K562 (cell line): ENCODE results near the gene CABLES1. TPM values are rescaled to one million over a fixed set of nuclear protein-coding genes. Genes with fewer than 3 reads are reported as not detected.

Source experiments
- ATAC-seq: fragments of 200-7000 bp; cut with Tn5 transposase; 3 replicates; pipeline ENCODE4 v1.9.1; 2020; ENCODE audit warnings: moderate library complexity
- BruUV-seq: library from RNA; stranded (reverse); fragments of 400-500 nt; replicated peaks from 2 replicates; lab custom pipeline; 2021; lab: Mats Ljungman, UMichigan
- CTCF ChIA-PET: fragments of 300-600 bp; formaldehyde crosslinking; extraction: SDS; loops from one replicate; lab custom pipeline; 2021; ENCODE audit warnings: low intra/inter-chr PET ratio; lab: Yijun Ruan, JAX
- POLR2A ChIA-PET: fragments of 300-600, 350-650 bp; sonication (Branson Sonifier 250); formaldehyde crosslinking; extraction: SDS; loops from one replicate; lab custom pipeline; 2021; ENCODE audit warnings: antibody characterized with exemption, inconsistent platforms; lab: Yijun Ruan, JAX
- DNase-seq, 4 experiments: peaks; one replicate each; pipeline versions ENCODE4 v3.0.0 to v3.0.0-alpha.2; 2011 to 2018; ENCODE audit warnings: low spot score in 3 of 4, mixed read lengths in 3 of 4; ENCODE audit errors: extremely low read depth in 1 of 4
- FAIRE-seq: peaks from 2 replicates; lab custom pipeline; 2011; peaks lifted over from hg19 to GRCh38; lab: Jason Lieb, UNC
- H2AFZ ChIP-seq: 2 replicates; pipeline ENCODE4 v1.6.0; 2011; ENCODE audit warnings: low read depth, low read length, control low read depth, inconsistent platforms
- H3K27ac ChIP-seq: fragments of 200-600 bp; 3 replicates; pipeline ENCODE4 v1.8.0; 2011; ENCODE audit warnings: low read depth, mild to moderate bottlenecking, control low read depth, inconsistent platforms, low read length, moderate library complexity, mixed read lengths; ENCODE audit errors: extremely low read depth
- H3K27me3 ChIP-seq, 2 experiments: fragments of 300-600 bp in 1 of 2; 2 replicates in 1 of 2; 3 replicates in 1 of 2; pipeline versions ENCODE4 v1.6.0 to v1.8.0; 2011; ENCODE audit warnings: inconsistent platforms in 2 of 2, low read length in 2 of 2, mild to moderate bottlenecking in 1 of 2, mixed read lengths in 1 of 2, moderate library complexity in 1 of 2; ENCODE audit not compliant: control insufficient read depth in 2 of 2, insufficient read depth in 2 of 2
- H3K36me3 ChIP-seq: fragments of 300-600 bp; 3 replicates; pipeline ENCODE4 v1.8.0; 2011; ENCODE audit warnings: mild to moderate bottlenecking, low read length, inconsistent platforms; ENCODE audit not compliant: control insufficient read depth, insufficient read depth
- H3K4me1 ChIP-seq, 2 experiments: fragments of 200-600 bp in 1 of 2; replicated peaks in 1 of 2; 2 replicates in 1 of 2; 3 replicates in 1 of 2; pipeline versions ENCODE4 v1.5.1 to v1.8.0; 2011; ENCODE audit warnings: inconsistent platforms in 2 of 2, low read length in 2 of 2, mild to moderate bottlenecking in 1 of 2, mixed read lengths in 1 of 2, moderate library complexity in 1 of 2; ENCODE audit not compliant: control insufficient read depth in 2 of 2, insufficient read depth in 2 of 2
- H3K4me2 ChIP-seq: 2 replicates; pipeline ENCODE4 v1.6.1; 2011; ENCODE audit warnings: low read length, control low read depth, inconsistent platforms, mixed read lengths; ENCODE audit not compliant: insufficient read depth
- H3K4me3 ChIP-seq: fragments of 200-600 bp; sonication (generic), shearing (Covaris generic); 2 replicates; pipeline ENCODE4 v1.5.1; 2016; ENCODE audit warnings: control low read depth, inconsistent platforms
- H3K79me2 ChIP-seq: fragments of 200-600 bp; 3 replicates; pipeline ENCODE4 v1.8.0; 2011; ENCODE audit warnings: low read length, inconsistent platforms; ENCODE audit not compliant: control insufficient read depth, insufficient read depth
- H3K9ac ChIP-seq, 2 experiments: 2 replicates each; pipeline versions ENCODE4 v1.6.0 to v1.6.1; 2011; ENCODE audit warnings: low read depth in 2 of 2, low read length in 2 of 2, control low read depth in 1 of 2, inconsistent platforms in 1 of 2, mild to moderate bottlenecking in 1 of 2, mixed read lengths in 1 of 2; ENCODE audit not compliant: insufficient read depth in 1 of 2
- H3K9me1 ChIP-seq: one replicate; pipeline ENCODE4 v1.6.0; 2011; ENCODE audit warnings: inconsistent platforms, mild to moderate bottlenecking, low read length, moderate library complexity; ENCODE audit not compliant: control insufficient read depth, insufficient read depth
- H3K9me3 ChIP-seq: replicated peaks from 2 replicates; pipeline ENCODE4 v1.5.1; 2011; ENCODE audit warnings: low read depth, low read length, inconsistent platforms; ENCODE audit not compliant: control insufficient read depth, insufficient read depth
- H4K20me1 ChIP-seq: replicated peaks from 2 replicates; pipeline ENCODE4 v1.6.1; 2011; ENCODE audit warnings: low read length, inconsistent platforms, mixed read lengths; ENCODE audit not compliant: control insufficient read depth, insufficient read depth
- ADNP ChIP-seq: fragments of 200-800 bp; sonication (Bioruptor generic); IDR thresholded peaks from 2 replicates; pipeline ENCODE4 v1.6.1; 2016; ENCODE audit warnings: missing genetic modification characterization, missing compliant biosample characterization
- BCOR ChIP-seq: fragments of 450-650 bp; IDR thresholded peaks from 2 replicates; pipeline ENCODE4 v1.6.1; 2016
- BMI1 ChIP-seq: fragments of 150-350 bp; IDR thresholded peaks from 2 replicates; pipeline ENCODE4 v1.6.1; 2014; ENCODE audit warnings: low read length
- CBFA2T2 ChIP-seq: fragments of 450-650 bp; conservative IDR thresholded peaks from 2 replicates; pipeline ENCODE4 v1.6.1; 2017; ENCODE audit warnings: mild to moderate bottlenecking
- CBX8 ChIP-seq: fragments of 200-600 bp; sonication (generic); IDR thresholded peaks from 2 replicates; pipeline ENCODE4 v1.6.1; 2012; ENCODE audit warnings: borderline replicate concordance, mixed run types, low read depth, mild to moderate bottlenecking, moderate library complexity, mixed read lengths, low read length, control low read depth, inconsistent platforms; ENCODE audit not compliant: poor library complexity, severe bottlenecking; ENCODE audit errors: extremely low read depth
- FOXA1 ChIP-seq: fragments of 450-650 bp; IDR thresholded peaks from 2 replicates; pipeline ENCODE4 v1.6.1; 2016; ENCODE audit warnings: mild to moderate bottlenecking, borderline replicate concordance
- KDM1A ChIP-seq, 2 experiments: fragments of 450-650 bp; IDR thresholded peaks; 2 replicates each; pipeline ENCODE4 v1.6.1; 2016; ENCODE audit warnings: mild to moderate bottlenecking in 2 of 2
- RBM25 ChIP-seq: fragments of 200-400 bp; formaldehyde crosslinking; IDR thresholded peaks from 2 replicates; pipeline ENCODE4 v1.6.1; 2018; ENCODE audit warnings: low read length, low read depth, moderate library complexity; ENCODE audit not compliant: severe bottlenecking
- ZFP36 ChIP-seq: fragments of 150-350 bp; IDR thresholded peaks from 2 replicates; pipeline ENCODE4 v1.6.1; 2018; ENCODE audit warnings: low read length, low read depth; ENCODE audit not compliant: partially characterized antibody
- WGBS: fragments of 100-300 bp; shearing (Covaris generic); methylation state at CpG from one replicate; pipeline ENCODE4 v1.1.6; 2016; ENCODE audit warnings: low coverage, mixed read lengths; ENCODE audit not compliant: insufficient coverage; ENCODE audit errors: missing lambda C conversion rate; 5-methylcytosine and 5-hydroxymethylcytosine counted together
- in situ Hi-C: fragments of 300-500 bp; cut with MboI; formaldehyde crosslinking; loops from 4 replicates; pipeline ENCODE4 v1.15.0; 2018; ENCODE audit warnings: inconsistent platforms, mixed read lengths
- intact Hi-C: fragments of 100-400 bp; cut with micrococcal nuclease; formaldehyde crosslinking; loops from 2 replicates; pipeline ENCODE4 v1.14.2; 2022
- polyA plus RNA-seq, 8 experiments: library from polyadenylated mRNA; depleted of rRNA in 4 of 8; stranded (reverse) in 5 of 8; unstranded in 3 of 8; fragments of >200 nt; fragmentation: Nextera tagmentation in 2 of 8; fragmentation: Illumina TruSeq in 1 of 8; extraction: Ambion mirVana in 2 of 8; extraction: Trizol in 1 of 8; gene quantifications; 2 replicates each; pipeline versions ENCODE4 v1.2.1 to v1.2.3, GENCODE V29; 2011 to 2014; ENCODE audit warnings: inconsistent platforms in 1 of 8, missing spikeins in 1 of 8
- total RNA-seq, 7 experiments: library from RNA; depleted of rRNA in 6 of 7; stranded (reverse); fragments of >200 nt in 6 of 7; fragmentation: Illumina TruSeq in 2 of 7; extraction: Trizol in 2 of 7; gene quantifications; 2 replicates each; pipeline versions ENCODE4 v1.2.1 to v1.2.3, GENCODE V29; 2011 to 2021; ENCODE audit warnings: low replicate concordance in 1 of 7

The CABLES1 gene
- total and polyA plus RNA-seq, 9 of the 15 experiments (the other 6 are each of a cell fraction or from before 2014, with no cell fraction given) = 0.04 to 0.10 (median 0.06) TPM; not detected in 3

DNA sequence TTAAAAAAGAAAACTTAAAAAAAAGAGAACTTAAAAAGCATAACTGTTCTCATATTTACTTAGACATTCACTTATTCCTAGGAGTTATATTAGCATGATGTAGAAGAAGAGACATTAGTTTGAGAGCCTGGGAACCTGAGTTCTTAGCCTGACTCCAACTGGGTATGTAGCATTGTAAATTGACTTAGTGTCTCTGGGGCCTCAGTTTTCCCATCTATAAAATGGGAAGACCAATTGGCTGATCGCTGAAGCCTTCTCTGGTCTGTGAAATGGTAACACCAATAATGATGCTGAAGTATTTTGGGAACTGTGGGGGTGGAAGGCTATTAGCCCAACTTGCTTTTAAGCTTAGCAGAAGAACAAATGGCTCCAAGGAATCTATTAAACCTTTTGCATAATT, 55.9 kb downstream of the CABLES1 start:
- no peak for ATAC-seq
- H3K27ac ChIP-seq = no peak overlapping the region
- TF ChIP-seq ADNP (tag) (0 out of 2 replicates have a peak, but pooled peaks have one; percentile 53), BCOR (peak; percentile 53; the same call in 1 of the 2 replicates), RBM25 (peak; percentile 95), KDM1A (IDR thresholded peaks at IDR 0.05) (peak; percentile 25 to 45; a peak in 1 of 4 replicates), FOXA1 (no peak)
- no peaks in the 10 kb centered on the region for H3K79me2 ChIP-seq
- POLR2A ChIA-PET = interaction anchor here (0.9 to 1.3 kb wide), 2 partner anchors 10 to 36 kb away, joined by 3 to 4 read pairs; no protein-coding TSS in a partner anchor
- no peak overlapping the region for H3K4me2 ChIP-seq
- CTCF ChIA-PET = no interaction called here
- peaks cover 60 to 62% of the 10 kb centered on the region in 2 experiments for H3K27me3 ChIP-seq
- H3K9me1 ChIP-seq = no peaks in the 10 kb centered on the region
- BruUV-seq = no TSS peak
- intact Hi-C loops (no loop called here), in situ Hi-C loops (no loop called here)
- H3K9ac ChIP-seq = no peak overlapping the region
- no peaks in the 10 kb centered on the region for H3K4me1 ChIP-seq
- no peak overlapping the region for H3K4me3 ChIP-seq
- no peak for DNase-seq
- no peaks in the 10 kb centered on the region for H3K9me3 ChIP-seq
- no peaks in the 10 kb centered on the region for H3K36me3 ChIP-seq
- H4K20me1 ChIP-seq = peaks cover 3% of the 10 kb centered on the region; the same call in 1 of the 2 replicates
- WGBS = 5% methylated on average over 1 of the region's 1 CpG
- H2AFZ ChIP-seq = no peak overlapping the region
- FAIRE-seq = no peak

DNA sequence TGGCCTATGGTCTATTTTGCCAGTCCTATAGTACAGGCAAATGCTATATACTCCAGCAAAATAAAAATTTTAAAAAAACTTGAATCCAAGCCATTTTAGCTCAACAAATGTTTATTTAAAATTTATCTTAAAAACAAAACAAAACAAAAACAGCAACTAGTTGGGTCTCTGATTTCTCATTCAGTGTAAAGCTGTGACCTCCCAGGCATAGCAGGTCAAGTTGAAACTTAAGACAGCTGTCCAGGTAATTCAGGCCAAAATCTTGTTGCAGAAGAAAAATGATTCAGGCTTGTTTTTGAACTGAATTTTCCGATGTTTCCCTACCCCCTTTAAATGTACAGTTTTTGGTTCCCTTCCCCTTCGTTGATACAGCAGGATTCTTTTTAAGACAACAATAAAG, 58.5 kb downstream of the CABLES1 start:
- in situ Hi-C loops (no loop called here), intact Hi-C loops (no loop called here)
- Histone ChIP-seq H3K4me1 (no peaks in the 10 kb centered on the region), H3K36me3 (no peaks in the 10 kb centered on the region), H3K79me2 (no peaks in the 10 kb centered on the region), H3K4me3 (no peak overlapping the region), H3K27me3 (peaks cover 62 to 64% of the 10 kb centered on the region in 2 experiments), H3K9me1 (no peaks in the 10 kb centered on the region), H3K9me3 (no peaks in the 10 kb centered on the region), H3K4me2 (no peak overlapping the region), H4K20me1 (peaks cover 3% of the 10 kb centered on the region; the same call in 1 of the 2 replicates), H3K9ac (no peak overlapping the region), H3K27ac (no peak overlapping the region), H2AFZ (no peak overlapping the region)
- DNase-seq (no peak), FAIRE-seq (no peak), ATAC-seq (no peak)
- WGBS = 2% methylated on average over 2 of the region's 2 CpGs
- BruUV-seq = no TSS peak
- ChIA-PET POLR2A (interaction anchor here (1.3 kb wide), 1 partner anchor 18 kb away, joined by 5 read pairs; no protein-coding TSS in a partner anchor), CTCF (no interaction called here)
- TF ChIP-seq BMI1 = peak; percentile 70; the same call in 1 of the 2 replicates
- peak; percentile 97 for TF ChIP-seq CBX8
- TF ChIP-seq ZFP36 = peak; percentile 70
- TF ChIP-seq CBFA2T2 = no peak
